HG03066 (cell line): ENCODE data around the gene KRT17.
"Not testable (repeated sequence)": the region's sequence is repeated elsewhere in the genome, so short reads cannot be mapped to it uniquely, and the experiment has no call there.

Experiments
- ATAC-seq: cut with Tn5 transposase; IDR thresholded peaks from one replicate; pipeline ENCODE4 v1.9.1; 2021; ENCODE audit warnings: low read depth; ENCODE audit not compliant: unreplicated experiment

The KRT17 gene

DNA sequence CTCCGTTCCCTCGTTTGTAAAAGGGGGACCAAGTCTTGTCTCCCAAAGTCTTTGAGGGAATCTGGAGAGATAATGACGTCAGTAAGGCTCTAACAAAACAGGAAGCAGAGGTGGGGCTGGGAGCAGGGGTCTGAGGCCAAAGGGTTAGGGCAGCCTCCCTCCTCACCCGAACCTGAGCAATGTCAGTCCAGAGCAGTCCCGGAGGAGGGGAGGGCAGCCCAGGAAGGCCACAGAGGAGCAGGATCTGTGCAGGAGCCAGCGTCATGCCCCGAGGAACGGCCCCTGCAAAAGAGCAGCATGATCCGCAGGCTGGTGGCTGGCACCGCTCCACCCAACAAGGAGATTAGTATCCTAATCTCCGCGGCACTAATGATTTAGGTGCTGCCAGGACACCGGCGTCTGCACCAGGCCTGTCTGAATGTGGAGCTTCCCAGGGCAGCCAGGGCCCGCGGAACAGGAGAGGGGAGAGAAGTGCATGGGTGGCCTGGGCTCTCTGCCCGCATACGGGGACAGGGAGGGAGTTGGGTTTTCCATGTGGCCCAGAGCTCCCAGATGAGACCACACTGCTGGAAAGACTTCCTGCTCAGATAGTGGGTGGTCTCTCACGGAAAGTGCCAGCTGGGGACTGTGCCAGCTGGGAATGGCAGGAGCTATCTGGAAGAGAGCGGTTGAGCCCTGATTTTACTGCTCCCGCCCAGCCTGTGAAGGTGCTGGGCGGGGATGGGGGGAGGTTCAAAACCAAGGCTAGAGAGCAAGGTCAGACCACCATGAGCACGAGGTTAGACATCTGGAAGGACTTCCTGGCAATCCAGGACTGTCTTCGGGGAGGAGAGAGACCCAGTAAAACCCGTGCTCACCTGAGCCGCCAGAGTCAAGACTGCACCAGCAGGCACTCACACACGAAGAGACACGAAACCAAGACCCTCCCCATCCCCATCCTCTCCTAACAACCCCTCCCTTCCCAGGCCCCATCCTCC, 11.0 kb upstream of the KRT17 start:
- ATAC-seq, result no peak

DNA sequence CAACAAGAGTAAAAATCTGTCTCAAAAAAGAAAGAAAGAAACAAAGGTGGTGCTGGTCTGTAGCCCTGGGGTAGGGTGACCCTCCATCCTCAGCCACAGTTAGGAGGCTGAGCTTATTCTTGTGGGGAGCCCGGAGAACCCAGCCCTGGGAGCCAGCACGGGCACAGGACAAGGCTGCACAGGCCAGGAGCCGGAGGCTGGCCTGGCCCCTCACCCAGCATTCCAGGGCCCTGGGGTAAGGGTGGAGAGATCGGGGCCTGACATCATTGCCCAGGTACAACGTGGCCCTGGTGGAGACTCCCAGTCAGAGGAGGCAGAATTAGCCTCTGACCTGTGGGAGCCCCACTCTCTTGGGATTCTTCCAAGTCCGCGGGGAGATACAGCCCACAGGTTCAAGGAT, 10.3 kb upstream of the KRT17 start:
- ATAC-seq, result no peak

- no peak for ATAC-seq
These were observed 9.3 kb upstream of the KRT17 start for GRCh38 chr17:41633556-41634199.

DNA sequence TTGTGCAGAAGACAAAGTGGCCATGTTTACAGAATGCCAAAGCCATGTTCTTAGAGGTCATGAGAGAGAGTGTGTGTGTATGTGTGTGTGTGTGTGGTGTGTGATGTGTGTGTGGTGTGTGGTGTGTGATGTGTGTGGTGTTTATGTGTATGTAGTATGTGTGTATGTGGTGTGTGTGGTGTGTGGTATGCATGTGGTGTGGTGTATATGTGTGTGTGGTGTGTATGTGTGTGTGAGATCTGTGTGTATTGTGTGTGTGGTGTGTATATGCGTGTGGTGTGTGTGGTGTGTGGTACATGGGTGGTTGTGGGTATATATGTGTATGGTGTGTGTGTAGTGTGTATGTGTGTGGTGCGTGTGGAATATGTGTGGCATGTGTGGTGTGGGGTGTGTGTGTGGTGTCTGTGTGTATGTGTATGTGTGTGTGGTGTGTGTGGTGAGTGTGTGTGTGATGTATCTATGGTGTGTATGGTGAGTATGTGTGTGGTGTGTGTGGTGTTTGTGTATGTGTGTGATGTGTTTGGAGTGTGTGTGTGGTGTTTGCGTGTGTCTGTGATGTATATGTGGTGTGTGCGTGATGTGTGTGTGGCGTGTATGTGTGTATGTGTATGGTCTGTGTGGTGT, 8.2 kb upstream of the KRT17 start:
- no peak for ATAC-seq

- no peak for ATAC-seq
These were observed 7.5 kb upstream of the KRT17 start for GRCh38 chr17:41631898-41632285.

- no peak for ATAC-seq
These were observed 6.9 kb upstream of the KRT17 start for GRCh38 chr17:41631025-41631897.

GRCh38 chr17:41629826-41630670, 5.7 kb upstream of the KRT17 start:
- ATAC-seq, result no peak

- no peak for ATAC-seq
These were observed 4.9 kb upstream of the KRT17 start for GRCh38 chr17:41629316-41629715.

DNA sequence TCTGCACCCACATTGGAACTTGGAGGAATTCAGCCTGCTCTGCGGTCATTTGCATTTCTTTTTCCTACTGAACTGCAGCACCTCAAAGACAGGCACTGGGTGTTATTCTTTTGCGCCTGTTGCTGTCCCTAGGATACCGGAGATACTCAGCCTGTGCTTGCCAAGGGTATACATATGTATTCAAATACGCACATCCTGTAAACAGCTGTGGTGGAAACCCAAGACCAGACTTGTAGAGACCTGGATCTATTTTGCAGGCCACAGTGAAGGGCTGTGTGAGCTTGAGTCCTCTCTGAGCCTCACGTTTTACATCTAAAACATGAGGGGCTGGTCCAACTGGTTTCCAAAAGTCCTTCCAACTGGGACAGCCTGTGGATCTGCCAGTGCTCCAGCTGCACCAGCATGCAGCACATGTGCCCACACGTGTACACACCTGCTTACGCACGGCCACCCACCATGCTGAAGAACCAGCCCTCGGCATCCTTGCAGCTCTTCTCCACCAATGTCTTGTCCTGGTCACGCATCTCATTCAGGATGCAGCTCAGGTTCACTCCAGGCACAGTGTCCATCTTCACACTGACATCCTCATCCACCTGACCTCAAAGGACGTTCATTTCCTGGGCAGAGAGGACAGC, 4.4 kb upstream of the KRT17 start:
- ATAC-seq, result not testable (repeated sequence)

- not testable (repeated sequence) for ATAC-seq
These were observed 3.6 kb upstream of the KRT17 start for GRCh38 chr17:41628073-41628370.

GRCh38 chr17:41627316-41628072, 3.1 kb upstream of the KRT17 start:
- no peak for ATAC-seq

GRCh38 chr17:41626914-41627295, 2.5 kb upstream of the KRT17 start:
- not testable (repeated sequence) for ATAC-seq

DNA sequence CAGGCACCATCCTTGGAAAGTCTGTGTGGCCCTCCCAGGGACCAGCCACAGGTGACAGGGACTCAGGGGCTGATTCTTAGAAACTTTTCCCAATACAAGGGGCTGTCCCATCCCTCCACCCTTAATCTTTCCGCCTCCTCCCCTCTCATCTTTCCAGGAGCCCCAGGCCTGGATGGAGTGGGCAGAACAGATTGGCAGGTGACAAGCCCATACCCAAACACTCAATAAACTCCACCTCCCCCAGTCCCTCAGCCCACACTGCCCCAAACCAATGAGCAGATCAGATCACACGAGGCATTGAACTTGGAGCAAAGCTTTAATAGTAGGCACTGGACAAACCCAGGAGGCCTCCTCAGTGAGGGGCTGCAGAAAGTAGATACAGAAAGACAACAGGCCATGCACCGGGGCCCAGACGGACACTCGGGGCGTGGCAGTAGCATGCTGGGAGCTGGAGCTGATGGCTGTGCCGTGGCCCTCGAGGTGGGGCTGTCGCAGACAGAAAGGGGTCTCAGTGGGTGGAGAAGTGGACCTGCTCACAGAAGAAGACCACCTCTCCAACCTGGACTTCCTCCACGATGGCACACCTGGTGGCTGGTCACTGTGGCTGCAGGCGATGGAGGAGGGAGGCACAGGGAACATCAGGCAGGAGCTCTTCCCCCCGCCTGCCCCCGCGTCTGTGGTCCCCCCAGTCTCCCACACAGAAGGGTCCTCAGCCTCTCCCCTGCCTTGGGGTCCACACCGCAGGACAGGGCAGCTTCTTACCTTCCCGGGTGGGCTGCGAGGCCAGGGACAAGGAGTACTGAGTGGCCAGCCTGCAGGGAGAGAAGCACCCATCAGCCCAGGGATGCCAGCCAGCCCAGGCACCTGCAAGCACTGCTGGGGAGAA, 1.9 kb upstream of the KRT17 start:
- ATAC-seq, result not testable (repeated sequence)

GRCh38 chr17:41625602-41626001, 1.2 kb upstream of the KRT17 start:
- no peak for ATAC-seq

- not testable (repeated sequence) for ATAC-seq
These were observed 1.1 kb downstream of the KRT17 start for GRCh38 chr17:41623184-41623861.

GRCh38 chr17:41622340-41623183, 1.8 kb downstream of the KRT17 start:
- ATAC-seq, result not testable (repeated sequence)
